HL-60 (cell line): ENCODE data around the gene DVL3.

Experiments used
- CTCF ChIP-seq: IDR thresholded peaks from one replicate; pipeline ENCODE4 v1.5.1; 2011; ENCODE audit warnings: low read length, control low read depth, inconsistent platforms; ENCODE audit not compliant: insufficient read depth
- GABPA ChIP-seq: IDR thresholded peaks from 2 replicates; pipeline ENCODE4 v1.6.1; 2012; ENCODE audit warnings: low read depth
- POLR2AphosphoS5 ChIP-seq: IDR thresholded peaks from 2 replicates; pipeline ENCODE4 v1.6.1; 2012; ENCODE audit warnings: low read depth
- REST ChIP-seq: IDR thresholded peaks from 2 replicates; pipeline ENCODE4 v1.6.1; 2012; ENCODE audit warnings: low read depth; ENCODE audit not compliant: insufficient replicate concordance

- TF ChIP-seq CTCF = no peak
- no peak for TF ChIP-seq POLR2AphosphoS5
- TF ChIP-seq REST = no peak
- TF ChIP-seq GABPA = no peak
Measured at GRCh38 chr3:184158404-184158803, 3.2 kb downstream of the DVL3 start.
